CD8-positive, alpha-beta memory T cell (primary cell): Measurements from ENCODE around the gene GAL3ST2. TPM values are rescaled to one million over a fixed set of nuclear protein-coding genes. Genes with fewer than 3 reads are reported as not detected.

Experiments used
- CTCF ChIA-PET: fragments of 350-600 bp; sonication (Branson Sonifier 250); formaldehyde crosslinking; loops from one replicate; lab custom pipeline; 2021; ENCODE audit warnings: antibody characterized with exemption; lab: Charles Lee
- POLR2A ChIA-PET: fragments of 350-600 bp; sonication (Branson Sonifier 250); formaldehyde crosslinking; loops from one replicate; lab custom pipeline; 2021; ENCODE audit warnings: antibody characterized with exemption; lab: Charles Lee
- DNase-seq, 5 donors: peaks; one replicate each; pipeline versions ENCODE4 v3.0.0 to v3.0.0-alpha.2; 2020 to 2022; ENCODE audit warnings: mixed read lengths in 1 of 5
- H3K27ac ChIP-seq: one replicate; pipeline ENCODE4 v1.7.0; 2013; ENCODE audit warnings: low read depth, mild to moderate bottlenecking, low read length, moderate library complexity
- H3K27me3 ChIP-seq: 2 replicates; pipeline ENCODE4 v1.7.0; 2013; ENCODE audit warnings: low read length, mild to moderate bottlenecking; ENCODE audit not compliant: insufficient read depth, poor library complexity, severe bottlenecking
- H3K36me3 ChIP-seq: 2 replicates; pipeline ENCODE4 v1.7.0; 2013; ENCODE audit warnings: mild to moderate bottlenecking, low read length, moderate library complexity; ENCODE audit not compliant: insufficient read depth
- H3K4me1 ChIP-seq: 2 replicates; pipeline ENCODE4 v1.7.0; 2013; ENCODE audit warnings: mild to moderate bottlenecking, low read length, moderate library complexity; ENCODE audit not compliant: insufficient read depth
- H3K4me3 ChIP-seq: 2 replicates; pipeline ENCODE4 v1.7.0; 2013; ENCODE audit warnings: mild to moderate bottlenecking, low read length
- H3K9me3 ChIP-seq: 2 replicates; pipeline ENCODE4 v1.7.0; 2013; ENCODE audit warnings: mild to moderate bottlenecking, low read length
- H3K27ac Mint-ChIP-seq, 8 donors: one replicate each; pipeline ENCODE4 v1.8.0; 2020 to 2021; ENCODE audit warnings: mixed read lengths in 8 of 8, mild to moderate bottlenecking in 6 of 8, inconsistent platforms in 3 of 8, moderate library complexity in 3 of 8
- H3K27me3 Mint-ChIP-seq, 2 donors: one replicate each; pipeline ENCODE4 v1.8.0; 2020 to 2021; ENCODE audit warnings: mixed read lengths in 2 of 2, mild to moderate bottlenecking in 1 of 2, moderate library complexity in 1 of 2
- H3K36me3 Mint-ChIP-seq, 3 donors: one replicate each; pipeline ENCODE4 v1.8.0; 2020 to 2021; ENCODE audit warnings: mixed read lengths in 3 of 3, inconsistent platforms in 1 of 3, mild to moderate bottlenecking in 1 of 3
- H3K4me1 Mint-ChIP-seq, 3 donors: one replicate each; pipeline ENCODE4 v1.8.0; 2020 to 2021; ENCODE audit warnings: mixed read lengths in 3 of 3, inconsistent platforms in 1 of 3, mild to moderate bottlenecking in 1 of 3
- H3K4me3 Mint-ChIP-seq, 7 donors: one replicate each; pipeline ENCODE4 v1.8.0; 2020 to 2021; ENCODE audit warnings: mixed read lengths in 7 of 7, mild to moderate bottlenecking in 6 of 7, moderate library complexity in 4 of 7, inconsistent platforms in 2 of 7
- H3K9me3 Mint-ChIP-seq, 5 donors: one replicate each; pipeline ENCODE4 v1.8.0; 2020 to 2022; ENCODE audit warnings: mixed read lengths in 5 of 5, mild to moderate bottlenecking in 3 of 5, moderate library complexity in 2 of 5, inconsistent platforms in 1 of 5
- polyA plus RNA-seq: library from polyadenylated mRNA; unstranded; fragments of 300-500 nt; fragmentation: Illumina TruSeq; gene quantifications from one replicate; pipeline ENCODE4 v1.2.3, GENCODE V29; 2021
- total RNA-seq, 2 experiments: library from RNA; stranded (reverse); gene quantifications; one replicate each; pipeline ENCODE4 v1.2.3, GENCODE V29; 2021

The GAL3ST2 gene
- total and polyA plus RNA-seq, 3 experiments from 2014 or later = 0.16 TPM; not detected in 2

GRCh38 chr2:241836292-241836691, 59.7 kb downstream of the GAL3ST2 start:
- DNase-seq = no peak
- Histone ChIP-seq H3K9me3 (no peaks in the 10 kb centered on the region), H3K4me3 (no peak overlapping the region), H3K4me1 (no peaks in the 10 kb centered on the region), H3K36me3 (no peaks in the 10 kb centered on the region), H3K27me3 (no peaks in the 10 kb centered on the region), H3K27ac (no peak overlapping the region)
- no peak overlapping the region for H3K4me3 Mint-ChIP-seq
- no peak overlapping the region for H3K27ac Mint-ChIP-seq
- peaks cover 0 to 4% of the 10 kb centered on the region in 2 donors for H3K27me3 Mint-ChIP-seq
- CTCF ChIA-PET = no interaction called here
- H3K4me1 Mint-ChIP-seq = peaks cover 17 to 21% (median 21%) of the 10 kb centered on the region in 3 donors
- POLR2A ChIA-PET = no interaction called here
- H3K36me3 Mint-ChIP-seq = no peaks in the 10 kb centered on the region
- H3K9me3 Mint-ChIP-seq = no peaks in the 10 kb centered on the region

DNA sequence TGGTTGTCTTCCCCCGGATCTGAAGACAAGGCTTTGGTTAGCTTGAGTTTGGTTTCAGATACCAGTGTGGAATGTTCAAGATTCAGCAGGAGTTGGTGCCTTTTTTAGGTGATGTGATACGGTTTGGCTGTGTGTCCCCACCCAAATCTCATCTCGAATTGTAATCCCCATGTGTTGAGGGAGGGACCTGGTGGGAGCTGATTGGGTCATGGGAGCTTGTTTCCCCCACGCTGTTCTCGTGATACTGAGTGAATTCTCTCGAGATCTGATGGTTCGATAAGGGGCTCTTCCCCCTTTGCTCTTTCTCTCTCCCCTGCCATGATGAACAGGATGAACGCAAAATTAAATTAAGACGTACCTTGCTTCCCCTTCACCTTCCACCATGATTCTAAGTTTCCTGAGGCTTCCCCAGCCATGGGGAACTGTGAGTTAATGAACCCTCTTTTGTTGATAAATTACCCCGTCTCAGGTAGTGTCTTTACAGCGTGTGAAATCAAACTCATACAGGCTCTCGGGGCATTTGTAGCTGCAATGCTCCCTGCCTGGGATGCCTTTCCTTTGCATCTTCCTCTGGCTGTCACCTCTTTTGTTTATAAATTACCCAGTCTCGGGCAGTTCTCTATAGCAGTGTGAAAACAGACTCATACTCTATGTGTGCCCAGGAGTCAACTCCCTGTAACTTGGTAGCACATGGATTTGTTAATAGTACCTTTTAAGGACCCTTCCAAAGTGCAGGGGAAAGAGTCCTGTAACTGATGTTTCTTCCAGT, 60.8 kb downstream of the GAL3ST2 start:
- Mint-ChIP-seq H3K27ac (peak overlapping the region in 2 of 8 donors; percentile 45 to 52), H3K4me1 (peaks cover 22 to 26% (median 26%) of the 10 kb centered on the region in 3 donors), H3K4me3 (no peak overlapping the region), H3K9me3 (no peaks in the 10 kb centered on the region), H3K36me3 (no peaks in the 10 kb centered on the region), H3K27me3 (peaks cover 0 to 3% of the 10 kb centered on the region in 2 donors)
- H3K36me3 ChIP-seq = no peaks in the 10 kb centered on the region
- no peak for DNase-seq
- H3K4me1 ChIP-seq = no peaks in the 10 kb centered on the region
- H3K9me3 ChIP-seq = no peaks in the 10 kb centered on the region
- ChIA-PET CTCF (interaction anchor here (1.1 kb wide), 1 partner anchor 41 kb away, joined by 3 read pairs; no protein-coding TSS in a partner anchor), POLR2A (no interaction called here)
- H3K4me3 ChIP-seq = no peak overlapping the region
- no peaks in the 10 kb centered on the region for H3K27me3 ChIP-seq
- H3K27ac ChIP-seq = no peak overlapping the region

DNA sequence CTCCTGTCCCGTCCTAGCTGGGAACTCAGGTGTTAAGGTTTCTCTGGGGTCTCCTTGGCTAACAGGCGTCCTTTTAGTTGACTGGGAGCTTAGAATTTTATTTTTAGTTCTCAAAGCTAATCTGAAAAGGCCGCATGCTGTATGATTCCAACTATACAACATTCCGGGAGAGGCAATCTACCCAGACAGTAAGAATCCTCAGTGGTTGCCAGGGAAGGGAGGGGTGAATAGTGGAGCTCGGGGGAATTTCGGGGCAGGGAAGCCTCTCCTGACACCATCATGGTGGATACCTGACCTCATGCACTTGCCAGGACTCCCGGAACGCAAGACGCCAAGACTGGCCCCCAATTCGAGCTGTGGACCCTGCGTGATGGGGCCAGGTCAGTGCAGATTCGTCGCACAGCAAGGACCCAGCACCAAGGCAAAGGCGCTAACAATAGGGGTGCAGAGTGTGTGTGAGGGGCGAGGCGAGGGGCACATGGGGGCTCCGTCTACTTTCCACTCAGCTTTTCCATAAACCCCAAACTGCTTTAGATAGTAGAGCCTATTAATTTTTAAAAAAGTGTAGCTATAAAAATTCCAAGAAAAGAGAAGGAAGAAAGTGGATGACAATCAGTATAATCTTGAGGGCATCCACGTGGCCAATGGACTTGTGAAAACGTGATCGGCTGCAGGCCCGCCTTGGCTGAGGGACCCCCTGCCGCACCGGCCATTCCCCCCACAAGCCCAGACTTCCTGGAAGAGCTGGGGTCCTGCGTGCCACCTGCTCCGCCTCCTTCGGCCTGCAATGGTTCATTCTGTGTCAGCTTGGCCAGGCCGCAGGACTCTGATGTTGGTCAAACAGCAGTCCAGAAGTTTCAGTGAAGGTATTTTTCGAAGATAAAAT, 64.8 kb downstream of the GAL3ST2 start:
- CTCF ChIA-PET = interaction anchor here (1.1 kb wide), 2 partner anchors 16 to 27 kb away, joined by 3 to 8 read pairs; partner anchors contain the start of gene RTP5
- H3K27me3 Mint-ChIP-seq = no peaks in the 10 kb centered on the region
- POLR2A ChIA-PET = no interaction called here
- H3K9me3 ChIP-seq = no peaks in the 10 kb centered on the region
- peak overlapping the region in 2 of 7 donors; percentile 37 to 44 for H3K4me3 Mint-ChIP-seq
- H3K4me1 ChIP-seq = peaks cover 23% of the 10 kb centered on the region
- DNase-seq = no peak
- peaks cover 35 to 50% (median 47%) of the 10 kb centered on the region in 3 donors for H3K4me1 Mint-ChIP-seq
- no peaks in the 10 kb centered on the region for H3K27me3 ChIP-seq
- H3K27ac ChIP-seq = no peak overlapping the region
- H3K36me3 Mint-ChIP-seq = no peaks in the 10 kb centered on the region
- peaks cover 0 to under 1% (median 0%) of the 10 kb centered on the region in 5 donors for H3K9me3 Mint-ChIP-seq
- H3K36me3 ChIP-seq = no peaks in the 10 kb centered on the region
- H3K27ac Mint-ChIP-seq = peak overlapping the region in 7 of 8 donors; percentile 47 to 97 (median 84)
- no peak overlapping the region for H3K4me3 ChIP-seq

- ChIA-PET CTCF (interaction anchor here (1.1 kb wide), 1 partner anchor 17 kb away, joined by 3 read pairs; no protein-coding TSS in a partner anchor), POLR2A (no interaction called here)
- no peaks in the 10 kb centered on the region for H3K9me3 ChIP-seq
- Mint-ChIP-seq H3K27ac (peak overlapping the region in 7 of 8 donors; percentile 84 to 99 (median 96)), H3K4me1 (peaks cover 36 to 52% (median 50%) of the 10 kb centered on the region in 3 donors), H3K27me3 (no peaks in the 10 kb centered on the region), H3K4me3 (peak overlapping the region in 3 of 7 donors; percentile 86 to 91 (median 86)), H3K9me3 (peaks cover 0 to 2% (median 0%) of the 10 kb centered on the region in 5 donors), H3K36me3 (no peaks in the 10 kb centered on the region)
- H3K27me3 ChIP-seq = no peaks in the 10 kb centered on the region
- H3K4me1 ChIP-seq = peaks cover 23% of the 10 kb centered on the region
- no peak overlapping the region for H3K4me3 ChIP-seq
- no peaks in the 10 kb centered on the region for H3K36me3 ChIP-seq
- DNase-seq = no peak
- no peak overlapping the region for H3K27ac ChIP-seq
These were observed 65.4 kb downstream of the GAL3ST2 start for GRCh38 chr2:241842067-241842415.

DNA sequence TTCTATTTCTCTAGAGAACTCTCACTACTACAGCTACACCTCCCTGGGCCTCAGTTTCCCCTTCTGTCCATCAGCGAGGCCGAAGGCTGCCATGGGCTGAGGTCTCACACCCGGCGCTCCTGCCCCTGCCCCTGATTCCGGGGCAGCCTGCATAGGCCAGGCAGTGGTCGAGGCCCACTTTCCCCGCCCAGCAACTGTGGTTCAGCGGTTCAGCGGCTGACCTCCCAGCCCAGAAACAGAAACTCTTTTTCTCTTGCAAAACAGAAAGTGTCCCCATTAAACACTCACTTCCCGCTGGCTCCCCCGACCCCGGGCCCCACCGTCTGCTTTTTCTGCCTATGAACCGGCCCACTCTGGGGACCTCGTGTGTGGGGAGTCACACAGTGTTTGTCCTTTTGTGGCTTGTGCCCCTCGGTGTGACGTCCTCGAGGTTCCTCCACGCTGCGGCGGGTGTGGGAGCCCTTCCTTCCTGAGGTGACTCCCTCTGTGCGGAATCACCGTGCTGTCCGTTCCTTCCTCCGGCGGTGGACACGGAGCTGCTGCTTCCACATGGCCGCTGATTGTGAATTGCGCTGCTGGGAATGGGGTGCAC, 66.1 kb downstream of the GAL3ST2 start:
- H3K4me1 ChIP-seq = peaks cover 23% of the 10 kb centered on the region
- H3K27me3 Mint-ChIP-seq = no peaks in the 10 kb centered on the region
- H3K36me3 Mint-ChIP-seq = no peaks in the 10 kb centered on the region
- peak overlapping the region; percentile 84 to 99 (median 94) for H3K27ac Mint-ChIP-seq
- peak overlapping the region; percentile 41 for H3K4me3 ChIP-seq
- H3K36me3 ChIP-seq = no peaks in the 10 kb centered on the region
- peak; percentile 32 to 77 (median 63) for DNase-seq
- H3K4me1 Mint-ChIP-seq = peaks cover 36 to 52% (median 46%) of the 10 kb centered on the region in 3 donors
- H3K27me3 ChIP-seq = no peaks in the 10 kb centered on the region
- POLR2A ChIA-PET = interaction anchor here (1.9 kb wide), 1 partner anchor 17 kb away, joined by 10 read pairs; no protein-coding TSS in a partner anchor
- CTCF ChIA-PET = no interaction called here
- no peaks in the 10 kb centered on the region for H3K9me3 ChIP-seq
- peaks cover 0 to 2% (median 0%) of the 10 kb centered on the region in 5 donors for H3K9me3 Mint-ChIP-seq
- H3K4me3 Mint-ChIP-seq = peak overlapping the region; percentile 79 to 91 (median 85)
- peak overlapping the region; percentile 48 for H3K27ac ChIP-seq

DNA sequence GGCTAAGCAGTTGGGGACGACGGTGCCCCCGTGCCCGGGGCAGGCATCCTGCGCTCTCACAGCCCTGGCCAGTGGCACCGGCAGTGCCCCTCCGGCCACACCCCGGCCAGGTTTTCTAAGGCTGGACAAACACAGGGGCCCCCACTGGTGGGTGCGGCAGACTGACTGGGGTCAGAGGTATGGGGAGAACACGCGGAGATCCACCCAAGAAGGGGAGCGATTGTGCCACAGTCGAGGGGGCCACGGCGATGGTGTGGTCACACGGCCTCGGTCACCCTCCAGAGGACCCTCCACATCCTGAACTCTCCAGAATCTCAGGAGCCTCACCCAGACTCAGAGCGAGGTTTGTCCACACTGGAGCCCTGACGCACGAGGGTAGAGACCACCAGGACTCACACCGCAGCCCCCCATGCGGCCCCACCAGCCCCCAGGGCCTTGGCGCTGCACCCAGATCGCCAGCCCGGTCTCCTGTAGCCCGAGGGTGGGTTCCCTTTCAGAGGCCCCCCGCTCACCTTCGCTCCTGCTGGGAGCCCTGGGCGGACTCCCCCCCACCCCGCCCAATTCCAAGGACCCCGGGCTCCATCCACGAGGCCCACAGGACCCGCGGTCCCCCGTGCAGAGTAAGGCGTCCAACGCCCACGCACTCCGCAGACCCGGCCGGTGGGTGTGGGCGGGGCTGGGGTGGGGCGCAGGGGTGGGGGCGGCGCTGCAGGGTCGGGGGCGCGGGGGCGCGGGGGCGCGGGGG, 66.9 kb downstream of the GAL3ST2 start:
- H3K27ac ChIP-seq = peak overlapping the region; percentile 48
- ChIA-PET CTCF (interaction anchor here (1.0 to 2.0 kb wide), 6 partner anchors 9 to 146 kb away, joined by 3 to 8 read pairs (median 4); no protein-coding TSS in a partner anchor), POLR2A (interaction anchor here (0.9 to 1.9 kb wide), 6 partner anchors 13 to 109 kb away, joined by 3 to 15 read pairs (median 9); partner anchors contain the start of gene D2HGDH)

More for the DNA sequence above, 66.9 kb downstream of the GAL3ST2 start:
- no peaks in the 10 kb centered on the region for H3K9me3 ChIP-seq
- peaks cover 23% of the 10 kb centered on the region for H3K4me1 ChIP-seq
- H3K27ac Mint-ChIP-seq = peak overlapping the region; percentile 84 to 99 (median 94)
- H3K36me3 Mint-ChIP-seq = no peaks in the 10 kb centered on the region
- H3K4me3 Mint-ChIP-seq = peak overlapping the region; percentile 79 to 91 (median 85)
- no peaks in the 10 kb centered on the region for H3K36me3 ChIP-seq
- peak in 1 of 5 donors; percentile 49 for DNase-seq
- no peaks in the 10 kb centered on the region for H3K27me3 ChIP-seq
- H3K27me3 Mint-ChIP-seq = no peaks in the 10 kb centered on the region
- peaks cover 36 to 52% (median 45%) of the 10 kb centered on the region in 3 donors for H3K4me1 Mint-ChIP-seq
- H3K4me3 ChIP-seq = peak overlapping the region; percentile 41
- H3K9me3 Mint-ChIP-seq = peaks cover 0 to 2% (median 0%) of the 10 kb centered on the region in 5 donors
